DMS53 treated with DMSO at 0.1 percent for 48 hours (cell line): ENCODE data around the gene ZNF415.
"Not testable (repeated sequence)": the region's sequence is repeated elsewhere in the genome, so short reads cannot be mapped to it uniquely, and the experiment has no call there.

Source experiments
- DNase-seq: peaks from one replicate; lab custom pipeline; 2025; ENCODE audit not compliant: unreplicated experiment; lab: John Stamatoyannopoulos, UW

The ZNF415 gene

GRCh38 chr19:53103234-53104203 lies 29.2 kb downstream of the ZNF415 start, which contains the start of gene ZNF160:
ZNF160 (minus strand) TSS chr19:53103422; CDS start chr19:53086276, 17,146 bp downstream.
- peak; percentile 84 for DNase-seq

- no peak for DNase-seq
These were observed 29.9 kb downstream of the ZNF415 start for GRCh38 chr19:53102756-53103233.

- no peak for DNase-seq
These were observed 30.4 kb downstream of the ZNF415 start for GRCh38 chr19:53102206-53102755.

- no peak for DNase-seq
These were observed 31.2 kb downstream of the ZNF415 start for GRCh38 chr19:53101518-53101917.

- not testable (repeated sequence) for DNase-seq
These were observed 34.1 kb downstream of the ZNF415 start for GRCh38 chr19:53098570-53098969.

- not testable (repeated sequence) for DNase-seq
These were observed 35.6 kb downstream of the ZNF415 start for GRCh38 chr19:53096982-53097690.

GRCh38 chr19:53096579-53096978 lies 36.1 kb downstream of the ZNF415 start:
- not testable (repeated sequence) for DNase-seq

GRCh38 chr19:53094754-53095575 lies 37.7 kb downstream of the ZNF415 start:
- DNase-seq, result no peak

GRCh38 chr19:53092723-53093122 lies 40.0 kb downstream of the ZNF415 start:
- DNase-seq, result no peak

GRCh38 chr19:53091413-53092254 lies 41.1 kb downstream of the ZNF415 start:
- DNase-seq, result no peak

- DNase-seq, result no peak
These were observed 44.6 kb downstream of the ZNF415 start for GRCh38 chr19:53088091-53088490.

GRCh38 chr19:53086949-53087348 lies 45.8 kb downstream of the ZNF415 start:
- no peak for DNase-seq

- DNase-seq, result no peak
These were observed 47.2 kb downstream of the ZNF415 start for GRCh38 chr19:53085496-53085895.

- no peak for DNase-seq
These were observed 49.8 kb downstream of the ZNF415 start for GRCh38 chr19:53082929-53083328.

- no peak for DNase-seq
These were observed 53.3 kb downstream of the ZNF415 start for GRCh38 chr19:53079313-53079924.

- DNase-seq, result no peak
These were observed 54.0 kb downstream of the ZNF415 start for GRCh38 chr19:53078668-53079067.

GRCh38 chr19:53076984-53077383 lies 55.7 kb downstream of the ZNF415 start:
- DNase-seq, result peak; percentile 1

GRCh38 chr19:53068834-53069233 lies 63.9 kb downstream of the ZNF415 start:
- no peak for DNase-seq

- no peak for DNase-seq
These were observed 64.5 kb downstream of the ZNF415 start for GRCh38 chr19:53068199-53068598.
